H9 (cell line): ENCODE results near the gene AKIRIN2. TPM values are rescaled to one million over a fixed set of nuclear protein-coding genes. Genes with fewer than 3 reads are reported as not detected.

Experiments used
- DNase-seq: peaks from one replicate; pipeline ENCODE4 v3.0.0-alpha.2; 2017
- H2AFZ ChIP-seq: one replicate; pipeline ENCODE4 v1.6.1; 2013; ENCODE audit warnings: mild to moderate bottlenecking, low read length, control low read depth, moderate library complexity
- H2AK5ac ChIP-seq: 2 replicates; pipeline ENCODE4 v1.6.1; 2013; ENCODE audit warnings: low read length, control low read depth, mixed read lengths; ENCODE audit not compliant: insufficient read length
- H2BK120ac ChIP-seq: one replicate; pipeline ENCODE4 v1.6.1; 2013; ENCODE audit warnings: low read depth, mild to moderate bottlenecking, low read length, control low read depth, inconsistent platforms; ENCODE audit not compliant: poor library complexity, severe bottlenecking
- H2BK12ac ChIP-seq: 2 replicates; pipeline ENCODE4 v1.6.1; 2013; ENCODE audit warnings: low read length, control low read depth, mixed read lengths, low read depth; ENCODE audit not compliant: insufficient read length
- H2BK15ac ChIP-seq: 2 replicates; pipeline ENCODE4 v1.6.1; 2013; ENCODE audit warnings: low read depth, low read length, control low read depth
- H2BK20ac ChIP-seq: one replicate; pipeline ENCODE4 v1.6.1; 2013; ENCODE audit warnings: low read depth, mild to moderate bottlenecking, low read length, control low read depth, inconsistent platforms; ENCODE audit not compliant: poor library complexity, severe bottlenecking
- H2BK5ac ChIP-seq: 2 replicates; pipeline ENCODE4 v1.6.1; 2013; ENCODE audit warnings: low read length, control low read depth, mixed read lengths; ENCODE audit not compliant: insufficient read length
- H3K14ac ChIP-seq: 2 replicates; pipeline ENCODE4 v1.6.1; 2013; ENCODE audit warnings: low read length, control low read depth; ENCODE audit not compliant: insufficient read depth
- H3K18ac ChIP-seq: 2 replicates; pipeline ENCODE4 v1.6.1; 2013; ENCODE audit warnings: low read depth, mild to moderate bottlenecking, mixed read lengths, low read length, control low read depth; ENCODE audit not compliant: insufficient read length
- H3K23ac ChIP-seq: 2 replicates; pipeline ENCODE4 v1.6.1; 2013; ENCODE audit warnings: low read length, control low read depth, mixed read lengths, low read depth; ENCODE audit not compliant: insufficient read length
- H3K23me2 ChIP-seq: 2 replicates; pipeline ENCODE4 v1.6.1; 2013; ENCODE audit warnings: low read depth, mild to moderate bottlenecking, mixed read lengths, low read length, control low read depth; ENCODE audit not compliant: insufficient read length, poor library complexity, severe bottlenecking
- H3K27ac ChIP-seq: 2 replicates; pipeline ENCODE4 v1.5.1; 2013; ENCODE audit warnings: low read length, control low read depth, mixed read lengths, low read depth; ENCODE audit not compliant: insufficient read length
- H3K27me3 ChIP-seq: 2 replicates; pipeline ENCODE4 v1.6.1; 2013; ENCODE audit warnings: low read length, control low read depth, inconsistent platforms; ENCODE audit not compliant: insufficient read depth
- H3K4ac ChIP-seq: 2 replicates; pipeline ENCODE4 v1.6.1; 2013; ENCODE audit warnings: low read depth, mild to moderate bottlenecking, control low read depth, inconsistent platforms, low read length, moderate library complexity
- H3K4me1 ChIP-seq: 2 replicates; pipeline ENCODE4 v1.6.1; 2013; ENCODE audit warnings: low read length, control low read depth, inconsistent platforms; ENCODE audit not compliant: insufficient read depth
- H3K4me2 ChIP-seq: 2 replicates; pipeline ENCODE4 v1.6.1; 2013; ENCODE audit warnings: low read length, control low read depth, mixed read lengths; ENCODE audit not compliant: insufficient read length, insufficient read depth
- H3K56ac ChIP-seq: 2 replicates; pipeline ENCODE4 v1.6.1; 2013; ENCODE audit warnings: low read depth, mild to moderate bottlenecking, mixed read lengths, low read length, control low read depth; ENCODE audit not compliant: insufficient read length
- H3K79me1 ChIP-seq: 2 replicates; pipeline ENCODE4 v1.6.1; 2013; ENCODE audit warnings: low read depth, mild to moderate bottlenecking, moderate library complexity, low read length, control low read depth, inconsistent platforms; ENCODE audit not compliant: insufficient read depth, poor library complexity, severe bottlenecking
- H3K79me2 ChIP-seq: 2 replicates; pipeline ENCODE4 v1.6.1; 2013; ENCODE audit warnings: low read length, control low read depth, inconsistent platforms; ENCODE audit not compliant: insufficient read depth
- H3K9ac ChIP-seq: 2 replicates; pipeline ENCODE4 v1.6.1; 2013; ENCODE audit warnings: low read length, control low read depth, mixed read lengths; ENCODE audit not compliant: insufficient read length; ENCODE audit errors: extremely low read depth
- H3K9me3 ChIP-seq: one replicate; pipeline ENCODE4 v1.6.1; 2013; ENCODE audit warnings: low read depth, low read length, inconsistent platforms; ENCODE audit not compliant: control insufficient read depth
- H3T11ph ChIP-seq: one replicate; pipeline ENCODE4 v1.6.1; 2013; ENCODE audit warnings: mild to moderate bottlenecking, low read length, control low read depth, inconsistent platforms
- H4K20me1 ChIP-seq: one replicate; pipeline ENCODE4 v1.6.1; 2013; ENCODE audit not compliant: control insufficient read depth, insufficient read length, insufficient read depth
- H4K5ac ChIP-seq: 2 replicates; pipeline ENCODE4 v1.6.1; 2013; ENCODE audit warnings: low read depth, mild to moderate bottlenecking, mixed read lengths, low read length, control low read depth; ENCODE audit not compliant: insufficient read length
- H4K8ac ChIP-seq: replicated peaks from 2 replicates; pipeline ENCODE4 v1.6.1; 2013; ENCODE audit warnings: low read length, control low read depth, mixed read lengths, low read depth; ENCODE audit not compliant: insufficient read length
- H4K91ac ChIP-seq: 2 replicates; pipeline ENCODE4 v1.6.1; 2013; ENCODE audit warnings: low read depth, mild to moderate bottlenecking, moderate library complexity, mixed read lengths, low read length, control low read depth; ENCODE audit not compliant: insufficient read length
- H3K27ac Mint-ChIP-seq, 3 experiments: 2 replicates in 2 of 3; 3 replicates in 1 of 3; pipeline ENCODE4 v1.8.0; 2020 to 2021; ENCODE audit warnings: mixed read lengths in 3 of 3, mild to moderate bottlenecking in 1 of 3, moderate library complexity in 1 of 3
- H3K27me3 Mint-ChIP-seq: 2 replicates; pipeline ENCODE4 v1.8.0; 2021; ENCODE audit warnings: low read depth, mild to moderate bottlenecking, moderate library complexity, mixed read lengths
- H3K36me3 Mint-ChIP-seq, 3 experiments: 2 replicates in 2 of 3; 3 replicates in 1 of 3; pipeline ENCODE4 v1.8.0; 2020 to 2021; ENCODE audit warnings: low read depth in 3 of 3, mixed read lengths in 3 of 3; ENCODE audit not compliant: insufficient read depth in 1 of 3
- H3K4me1 Mint-ChIP-seq, 2 experiments: 2 replicates each; pipeline ENCODE4 v1.8.0; 2020; ENCODE audit warnings: mixed read lengths in 2 of 2
- H3K4me3 Mint-ChIP-seq, 2 experiments: 2 replicates in 1 of 2; 3 replicates in 1 of 2; pipeline ENCODE4 v1.8.0; 2020 to 2021; ENCODE audit warnings: mild to moderate bottlenecking in 2 of 2, mixed read lengths in 2 of 2, moderate library complexity in 1 of 2
- H3K9me3 Mint-ChIP-seq, 2 experiments: 2 replicates in 1 of 2; 3 replicates in 1 of 2; pipeline ENCODE4 v1.8.0; 2020; ENCODE audit warnings: mild to moderate bottlenecking in 2 of 2, mixed read lengths in 2 of 2, moderate library complexity in 1 of 2
- WGBS: extraction: QIAGEN DNeasy Blood & Tissue Kit; methylation state at CpG from one replicate; pipeline ENCODE4 v1.1.7; 2013; ENCODE audit warnings: missing lambda C conversion rate, low lambda C conversion rate, mixed read lengths; ENCODE audit not compliant: insufficient read length; ENCODE audit errors: extremely low coverage; 5-methylcytosine and 5-hydroxymethylcytosine counted together
- total RNA-seq: library from RNA; stranded (reverse); gene quantifications from 2 replicates; pipeline ENCODE4 v1.2.1, GENCODE V29; 2021
- TF ChIP-seq, protein P1 (sequence below): fragments of 200-600 bp; sonication (generic); conservative IDR thresholded peaks from 3 replicates; pipeline ENCODE4 v1.8.0; 2021; ENCODE audit warnings: antibody characterized with exemption, mild to moderate bottlenecking

AKIRIN2 gene
- total RNA-seq, 1 experiment from 2014 or later, result 75.7 TPM

DNA sequence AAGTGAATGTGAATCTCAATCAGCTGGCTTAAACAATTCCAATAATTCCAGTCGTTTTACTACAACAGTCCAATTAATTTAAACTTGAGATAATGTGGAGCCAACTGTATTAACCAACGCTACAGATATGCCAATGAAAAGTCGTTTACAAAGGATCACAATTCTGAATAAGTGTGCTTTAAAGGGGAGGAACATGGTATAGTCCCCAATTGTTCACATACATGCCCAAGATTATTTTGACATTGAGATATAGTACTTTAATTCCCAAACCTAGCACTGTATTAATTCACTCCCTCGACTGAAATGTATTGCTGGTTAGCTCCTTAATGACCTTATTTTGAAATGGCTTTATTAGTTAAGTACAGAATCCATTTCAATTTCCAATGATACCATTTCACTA is 2.5 kb downstream of the AKIRIN2 start:
- peaks cover 14 to 17% (median 16%) of the 10 kb centered on the region in 3 experiments; a peak in 6 of 7 replicates for H3K36me3 Mint-ChIP-seq
- Histone ChIP-seq H2BK5ac (no peak overlapping the region), H3K27me3 (no peaks in the 10 kb centered on the region), H3K79me2 (peaks cover 54% of the 10 kb centered on the region), H3K79me1 (no peaks in the 10 kb centered on the region), H3K23ac (no peak overlapping the region), H2AFZ (no peak overlapping the region), H3K4ac (no peak overlapping the region), H2BK12ac (no peak overlapping the region), H3T11ph (no peak overlapping the region), H4K91ac (no peak overlapping the region), H2BK20ac (no peak overlapping the region), H3K4me1 (peaks cover 3% of the 10 kb centered on the region; the same call in 1 of the 2 replicates), H2AK5ac (no peak overlapping the region), H3K9ac (peak overlapping the region; percentile 57), H4K8ac (no peak overlapping the region), H2BK120ac (no peak overlapping the region), H3K9me3 (no peaks in the 10 kb centered on the region), H3K23me2 (peaks cover 3% of the 10 kb centered on the region), H3K56ac (no peak overlapping the region), H3K27ac (no peak overlapping the region), H4K5ac (no peak overlapping the region), H2BK15ac (no peak overlapping the region), H3K4me2 (peak overlapping the region; percentile 72), H3K18ac (no peak overlapping the region), H4K20me1 (no peaks in the 10 kb centered on the region), H3K14ac (no peak overlapping the region)
- H3K4me1 Mint-ChIP-seq, result peaks cover 34 to 36% of the 10 kb centered on the region in 2 experiments
- H3K9me3 Mint-ChIP-seq, result no peaks in the 10 kb centered on the region; a peak in 2 of 5 replicates
- H3K4me3 Mint-ChIP-seq, result peak overlapping the region; percentile 87 to 99
- TF ChIP-seq, protein P1, sequence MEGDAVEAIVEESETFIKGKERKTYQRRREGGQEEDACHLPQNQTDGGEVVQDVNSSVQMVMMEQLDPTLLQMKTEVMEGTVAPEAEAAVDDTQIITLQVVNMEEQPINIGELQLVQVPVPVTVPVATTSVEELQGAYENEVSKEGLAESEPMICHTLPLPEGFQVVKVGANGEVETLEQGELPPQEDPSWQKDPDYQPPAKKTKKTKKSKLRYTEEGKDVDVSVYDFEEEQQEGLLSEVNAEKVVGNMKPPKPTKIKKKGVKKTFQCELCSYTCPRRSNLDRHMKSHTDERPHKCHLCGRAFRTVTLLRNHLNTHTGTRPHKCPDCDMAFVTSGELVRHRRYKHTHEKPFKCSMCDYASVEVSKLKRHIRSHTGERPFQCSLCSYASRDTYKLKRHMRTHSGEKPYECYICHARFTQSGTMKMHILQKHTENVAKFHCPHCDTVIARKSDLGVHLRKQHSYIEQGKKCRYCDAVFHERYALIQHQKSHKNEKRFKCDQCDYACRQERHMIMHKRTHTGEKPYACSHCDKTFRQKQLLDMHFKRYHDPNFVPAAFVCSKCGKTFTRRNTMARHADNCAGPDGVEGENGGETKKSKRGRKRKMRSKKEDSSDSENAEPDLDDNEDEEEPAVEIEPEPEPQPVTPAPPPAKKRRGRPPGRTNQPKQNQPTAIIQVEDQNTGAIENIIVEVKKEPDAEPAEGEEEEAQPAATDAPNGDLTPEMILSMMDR, result no peak
- H3K27me3 Mint-ChIP-seq, result no peaks in the 10 kb centered on the region
- WGBS, result no CpG with 5 or more reads among the region's 4 CpGs
- no peak for DNase-seq
- no peak overlapping the region; a peak in 1 of 7 replicates for H3K27ac Mint-ChIP-seq
